ENCODE data around the gene MGAT5.

MGAT5 gene

GRCh38 chr2:134336921-134337320 lies 83.0 kb downstream of the MGAT5 start:
- DNase-seq, result no peak

GRCh38 chr2:134337631-134338030 lies 83.8 kb downstream of the MGAT5 start:
- no peak for DNase-seq

GRCh38 chr2:134338208-134338607 lies 84.3 kb downstream of the MGAT5 start:
- no peak for DNase-seq

- DNase-seq, result no peak
These were observed 87.6 kb downstream of the MGAT5 start for GRCh38 chr2:134341476-134341875.

GRCh38 chr2:134344954-134345697 lies 91.3 kb downstream of the MGAT5 start:
- DNase-seq, result no peak

GRCh38 chr2:134346141-134346540 lies 92.3 kb downstream of the MGAT5 start:
- DNase-seq, result no peak

- DNase-seq, result no peak
These were observed 93.9 kb downstream of the MGAT5 start for GRCh38 chr2:134347756-134348155.

- DNase-seq, result no peak
These were observed 94.4 kb downstream of the MGAT5 start for GRCh38 chr2:134348239-134348638.

GRCh38 chr2:134348760-134349159 lies 94.9 kb downstream of the MGAT5 start:
- DNase-seq, result no peak

- no peak for DNase-seq
These were observed 97.1 kb downstream of the MGAT5 start for GRCh38 chr2:134351016-134351415.

GRCh38 chr2:134351899-134352298 lies 98.0 kb downstream of the MGAT5 start:
- no peak for DNase-seq

- no peak for DNase-seq
These were observed 99.0 kb downstream of the MGAT5 start for GRCh38 chr2:134352844-134353243.

GRCh38 chr2:134354611-134355010 lies 100.7 kb downstream of the MGAT5 start:
- no peak for DNase-seq

GRCh38 chr2:134357814-134358213 lies 103.9 kb downstream of the MGAT5 start:
- DNase-seq, result no peak

- DNase-seq, result no peak
These were observed 105.7 kb downstream of the MGAT5 start for GRCh38 chr2:134359367-134360081.

- no peak for DNase-seq
These were observed 107.0 kb downstream of the MGAT5 start for GRCh38 chr2:134360745-134361487.

GRCh38 chr2:134361648-134362047 lies 107.8 kb downstream of the MGAT5 start:
- DNase-seq, result no peak

GRCh38 chr2:134362152-134362668 lies 108.3 kb downstream of the MGAT5 start:
- DNase-seq, result no peak

GRCh38 chr2:134362740-134363139 lies 108.9 kb downstream of the MGAT5 start:
- no peak for DNase-seq

- no peak for DNase-seq
These were observed 111.5 kb downstream of the MGAT5 start for GRCh38 chr2:134365356-134365755.

- DNase-seq, result no peak
These were observed 112.5 kb downstream of the MGAT5 start for GRCh38 chr2:134366359-134366758.

GRCh38 chr2:134367213-134367612 lies 113.3 kb downstream of the MGAT5 start:
- DNase-seq, result no peak

Data from right kidney (tissue), 1 donor.